ENCODE data around the gene SLC26A9. TPM values are rescaled to one million over a fixed set of nuclear protein-coding genes. Genes with fewer than 3 reads are reported as not detected.

SLC26A9 gene
- 0.26 TPM in 1 of 2 replicates, not detected in the other for total RNA-seq

- Histone ChIP-seq H3K4me3 (ENCODE audit: low read depth, low read length) (no peak within 1 kb of the TSS), H3K36me3 (ENCODE audit: control insufficient read depth, insufficient read depth, low read length) (no peaks in the 10 kb centered on the region), H3K27me3 (ENCODE audit: control insufficient read depth, insufficient read depth, low read length) (peaks cover 52% of the 10 kb centered on the region)
- FAIRE-seq (no peak), DNase-seq (ENCODE audit: low read depth) (no peak)
- TF ChIP-seq CTCF (IDR thresholded peaks at IDR 0.05; ENCODE audit: insufficient read depth, low read length, severe bottlenecking): no peak
Measured at GRCh38 chr1:205943245-205943644, at the start of gene SLC26A9. SLC26A9 (minus strand) TSS chr1:205943456; CDS start chr1:205935820, 7,636 bp downstream.

- no peak for TF ChIP-seq CTCF (IDR thresholded peaks at IDR 0.05; ENCODE audit: insufficient read depth, low read length, severe bottlenecking)
- FAIRE-seq: no peak
- Histone ChIP-seq H3K27me3 (ENCODE audit: control insufficient read depth, insufficient read depth, low read length) (no peaks in the 10 kb centered on the region), H3K36me3 (ENCODE audit: control insufficient read depth, insufficient read depth, low read length) (peaks cover 39% of the 10 kb centered on the region), H3K4me3 (ENCODE audit: low read depth, low read length) (no peak overlapping the region)
- DNase-seq (ENCODE audit: low read depth): no peak
Measured at GRCh38 chr1:205992218-205992882, 49.1 kb upstream of the SLC26A9 start.

GRCh38 chr1:205991237-205991636 lies 48.0 kb upstream of the SLC26A9 start:
- DNase-seq (ENCODE audit: low read depth): no peak

GRCh38 chr1:205990226-205990625 lies 47.0 kb upstream of the SLC26A9 start:
- FAIRE-seq (no peak), DNase-seq (ENCODE audit: low read depth) (no peak)
- TF ChIP-seq CTCF (IDR thresholded peaks at IDR 0.05; ENCODE audit: insufficient read depth, low read length, severe bottlenecking): no peak
- Histone ChIP-seq H3K27me3 (ENCODE audit: control insufficient read depth, insufficient read depth, low read length) (no peaks in the 10 kb centered on the region), H3K36me3 (ENCODE audit: control insufficient read depth, insufficient read depth, low read length) (peaks cover 42% of the 10 kb centered on the region), H3K4me3 (ENCODE audit: low read depth, low read length) (no peak overlapping the region)

More at GRCh38 chr1:205991237-205991636, 48.0 kb upstream of the SLC26A9 start:
- no peak for TF ChIP-seq CTCF (IDR thresholded peaks at IDR 0.05; ENCODE audit: insufficient read depth, low read length, severe bottlenecking)
- H3K36me3 ChIP-seq (ENCODE audit: control insufficient read depth, insufficient read depth, low read length): peaks cover 37% of the 10 kb centered on the region
- no peaks in the 10 kb centered on the region for H3K27me3 ChIP-seq (ENCODE audit: control insufficient read depth, insufficient read depth, low read length)
- FAIRE-seq: no peak
- H3K4me3 ChIP-seq (ENCODE audit: low read depth, low read length): no peak overlapping the region

GRCh38 chr1:205989786-205990185 lies 46.5 kb upstream of the SLC26A9 start:
- DNase-seq (ENCODE audit: low read depth) (no peak), FAIRE-seq (no peak)
- Histone ChIP-seq H3K27me3 (ENCODE audit: control insufficient read depth, insufficient read depth, low read length) (no peaks in the 10 kb centered on the region), H3K4me3 (ENCODE audit: low read depth, low read length) (no peak overlapping the region), H3K36me3 (ENCODE audit: control insufficient read depth, insufficient read depth, low read length) (peaks cover 43% of the 10 kb centered on the region)
- TF ChIP-seq CTCF (IDR thresholded peaks at IDR 0.05; ENCODE audit: insufficient read depth, low read length, severe bottlenecking): no peak

GRCh38 chr1:205988585-205988995 lies 45.3 kb upstream of the SLC26A9 start:
- no peak for TF ChIP-seq CTCF (IDR thresholded peaks at IDR 0.05; ENCODE audit: insufficient read depth, low read length, severe bottlenecking)
- Histone ChIP-seq H3K4me3 (ENCODE audit: low read depth, low read length) (no peak overlapping the region), H3K36me3 (ENCODE audit: control insufficient read depth, insufficient read depth, low read length) (peaks cover 35% of the 10 kb centered on the region), H3K27me3 (ENCODE audit: control insufficient read depth, insufficient read depth, low read length) (no peaks in the 10 kb centered on the region)
- no peak for DNase-seq (ENCODE audit: low read depth)
- FAIRE-seq: no peak

Measured in bronchial epithelial cell (primary cell).